ENCODE measurements around the gene IGDCC3.

The IGDCC3 gene

DNA sequence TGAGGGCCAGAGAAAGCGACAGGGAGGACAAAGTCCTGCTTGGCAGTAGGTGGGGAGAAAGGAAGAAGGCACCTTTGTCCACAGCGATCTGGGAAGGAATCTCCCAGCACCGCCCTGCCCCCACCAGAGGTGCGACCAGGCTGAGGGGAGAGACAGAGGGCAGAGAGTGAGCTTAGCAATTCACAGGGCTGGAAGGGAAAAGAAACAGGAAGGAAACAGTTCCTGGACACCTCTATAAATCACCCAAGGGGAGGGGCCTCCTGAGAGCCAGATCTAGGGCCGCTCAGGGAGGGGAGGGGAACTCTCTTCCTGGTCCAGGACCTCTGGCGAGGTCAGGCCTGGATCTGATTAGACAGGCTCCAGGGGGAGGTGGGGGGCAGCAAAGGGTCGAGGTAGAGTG is 37.9 kb downstream of the IGDCC3 start:
- Histone ChIP-seq H3K9me3 (ENCODE audit: insufficient read depth, low read length) (no peaks in the 10 kb centered on the region), H3K27me3 (ENCODE audit: low read length) (no peaks in the 10 kb centered on the region), H3K27ac (ENCODE audit: low read depth, low read length) (no peak overlapping the region), H3F3A (ENCODE audit: insufficient read depth) (no peaks in the 10 kb centered on the region), H3K9me2 (replicated peaks; ENCODE audit: insufficient read depth, low read length) (no peaks in the 10 kb centered on the region), H4K20me1 (ENCODE audit: low read depth, low read length) (no peaks in the 10 kb centered on the region), H3K4me2 (ENCODE audit: low read depth, low read length, poor library complexity, severe bottlenecking) (no peak overlapping the region), H3K79me2 (ENCODE audit: insufficient read depth, low read length) (no peaks in the 10 kb centered on the region), H3K36me3 (ENCODE audit: low read length) (no peaks in the 10 kb centered on the region), H2AFZ (ENCODE audit: low read depth, low read length, severe bottlenecking) (no peak overlapping the region), H3K9ac (ENCODE audit: low read length) (no peak overlapping the region), H3K4me3 (ENCODE audit: insufficient read depth, low read length, poor library complexity, severe bottlenecking) (no peak overlapping the region)
- no peak for TF ChIP-seq EZH2phosphoT487 (conservative IDR thresholded peaks at IDR 0.05; ENCODE audit: low read length)
- TF ChIP-seq, protein P1, sequence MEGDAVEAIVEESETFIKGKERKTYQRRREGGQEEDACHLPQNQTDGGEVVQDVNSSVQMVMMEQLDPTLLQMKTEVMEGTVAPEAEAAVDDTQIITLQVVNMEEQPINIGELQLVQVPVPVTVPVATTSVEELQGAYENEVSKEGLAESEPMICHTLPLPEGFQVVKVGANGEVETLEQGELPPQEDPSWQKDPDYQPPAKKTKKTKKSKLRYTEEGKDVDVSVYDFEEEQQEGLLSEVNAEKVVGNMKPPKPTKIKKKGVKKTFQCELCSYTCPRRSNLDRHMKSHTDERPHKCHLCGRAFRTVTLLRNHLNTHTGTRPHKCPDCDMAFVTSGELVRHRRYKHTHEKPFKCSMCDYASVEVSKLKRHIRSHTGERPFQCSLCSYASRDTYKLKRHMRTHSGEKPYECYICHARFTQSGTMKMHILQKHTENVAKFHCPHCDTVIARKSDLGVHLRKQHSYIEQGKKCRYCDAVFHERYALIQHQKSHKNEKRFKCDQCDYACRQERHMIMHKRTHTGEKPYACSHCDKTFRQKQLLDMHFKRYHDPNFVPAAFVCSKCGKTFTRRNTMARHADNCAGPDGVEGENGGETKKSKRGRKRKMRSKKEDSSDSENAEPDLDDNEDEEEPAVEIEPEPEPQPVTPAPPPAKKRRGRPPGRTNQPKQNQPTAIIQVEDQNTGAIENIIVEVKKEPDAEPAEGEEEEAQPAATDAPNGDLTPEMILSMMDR (IDR thresholded peaks at IDR 0.05; ENCODE audit: insufficient read depth, low read length, poor library complexity, severe bottlenecking), result no peak

DNA sequence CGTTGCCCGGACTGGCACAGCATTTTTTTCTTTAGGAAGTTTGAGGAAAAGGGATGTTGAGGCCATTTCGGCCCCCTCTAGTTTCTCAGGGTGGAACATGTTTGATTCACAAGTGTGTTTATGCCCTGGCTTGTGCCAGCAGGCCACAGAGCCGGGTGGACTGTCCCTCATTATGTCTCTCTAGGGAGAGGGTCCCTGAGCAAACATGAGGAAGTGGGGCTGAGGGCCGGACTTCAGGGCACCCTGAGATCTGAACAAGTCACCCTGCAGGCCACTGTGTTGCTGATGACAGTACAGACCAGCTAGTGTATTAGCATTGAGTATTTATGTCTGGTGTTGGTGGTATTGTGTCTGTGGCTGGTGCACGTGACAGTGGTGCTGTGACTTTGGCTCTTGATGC is 38.4 kb downstream of the IGDCC3 start:
- Histone ChIP-seq H3K36me3 (ENCODE audit: low read length) (no peaks in the 10 kb centered on the region), H3K4me2 (ENCODE audit: low read depth, low read length, poor library complexity, severe bottlenecking) (no peak overlapping the region), H3K9me3 (ENCODE audit: insufficient read depth, low read length) (no peaks in the 10 kb centered on the region), H3K79me2 (ENCODE audit: insufficient read depth, low read length) (no peaks in the 10 kb centered on the region), H3K9me2 (replicated peaks; ENCODE audit: insufficient read depth, low read length) (no peaks in the 10 kb centered on the region), H3K27ac (ENCODE audit: low read depth, low read length) (no peak overlapping the region), H3K4me3 (ENCODE audit: insufficient read depth, low read length, poor library complexity, severe bottlenecking) (no peak overlapping the region), H3F3A (ENCODE audit: insufficient read depth) (no peaks in the 10 kb centered on the region), H2AFZ (ENCODE audit: low read depth, low read length, severe bottlenecking) (no peak overlapping the region), H4K20me1 (ENCODE audit: low read depth, low read length) (no peaks in the 10 kb centered on the region), H3K27me3 (ENCODE audit: low read length) (no peaks in the 10 kb centered on the region), H3K9ac (ENCODE audit: low read length) (no peak overlapping the region)
- no peak for TF ChIP-seq EZH2phosphoT487 (conservative IDR thresholded peaks at IDR 0.05; ENCODE audit: low read length)
- TF ChIP-seq, protein P1 (IDR thresholded peaks at IDR 0.05; ENCODE audit: insufficient read depth, low read length, poor library complexity, severe bottlenecking), result no peak

DNA sequence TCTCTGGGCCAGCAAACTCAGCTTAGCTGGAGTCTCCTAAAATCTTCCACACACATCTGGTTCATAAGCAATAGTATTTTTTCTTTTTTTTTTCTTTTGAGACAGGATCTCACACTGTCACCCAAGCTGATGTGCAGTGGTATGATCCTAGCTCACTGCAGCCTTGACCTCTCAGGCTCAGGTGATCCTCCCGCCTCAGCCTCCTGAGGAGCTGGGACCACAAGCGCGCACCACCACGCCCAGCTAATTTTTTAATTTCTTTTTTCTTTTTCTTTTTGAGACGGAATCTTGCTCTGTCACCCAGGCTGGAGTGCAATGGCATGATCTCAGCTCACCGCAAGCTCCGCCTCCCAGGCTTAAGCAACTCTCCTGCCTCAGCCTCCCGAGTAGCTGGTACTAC is 39.0 kb downstream of the IGDCC3 start:
- Histone ChIP-seq H3K9ac (ENCODE audit: low read length) (no peak overlapping the region), H3K4me3 (ENCODE audit: insufficient read depth, low read length, poor library complexity, severe bottlenecking) (no peak overlapping the region), H3K9me3 (ENCODE audit: insufficient read depth, low read length) (no peaks in the 10 kb centered on the region), H3K79me2 (ENCODE audit: insufficient read depth, low read length) (no peaks in the 10 kb centered on the region), H2AFZ (ENCODE audit: low read depth, low read length, severe bottlenecking) (no peak overlapping the region), H3K27ac (ENCODE audit: low read depth, low read length) (no peak overlapping the region), H3K4me2 (ENCODE audit: low read depth, low read length, poor library complexity, severe bottlenecking) (no peak overlapping the region), H4K20me1 (ENCODE audit: low read depth, low read length) (no peaks in the 10 kb centered on the region), H3K27me3 (ENCODE audit: low read length) (no peaks in the 10 kb centered on the region), H3K36me3 (ENCODE audit: low read length) (no peaks in the 10 kb centered on the region), H3K9me2 (replicated peaks; ENCODE audit: insufficient read depth, low read length) (no peaks in the 10 kb centered on the region), H3F3A (ENCODE audit: insufficient read depth) (no peaks in the 10 kb centered on the region)
- no peak for TF ChIP-seq EZH2phosphoT487 (conservative IDR thresholded peaks at IDR 0.05; ENCODE audit: low read length)
- TF ChIP-seq, protein P1 (IDR thresholded peaks at IDR 0.05; ENCODE audit: insufficient read depth, low read length, poor library complexity, severe bottlenecking), result no peak
